ENCODE measurements around the gene SOCS4.
"Not testable (repeated sequence)": the region's sequence is repeated elsewhere in the genome, so short reads cannot be mapped to it uniquely, and the experiment has no call there.

The SOCS4 gene

GRCh38 chr14:55051423-55052268, 24.6 kb downstream of the SOCS4 start, which contains the start of gene MAPK1IP1L:
TSS of gene MAPK1IP1L (plus strand) at chr14:55051647. CDS start at chr14:55061684, 10,037 bp downstream.
- peak within 1 kb of the TSS; percentile 99 for H3K4me3 ChIP-seq (ENCODE audit: low read depth, low read length)

GRCh38 chr14:55052269-55052930, 25.4 kb downstream of the SOCS4 start:
- peak overlapping the region; percentile 99 for H3K4me3 ChIP-seq (ENCODE audit: low read depth, low read length)

- peak overlapping the region; percentile 99 for H3K4me3 ChIP-seq (ENCODE audit: low read depth, low read length)
These were observed 26.0 kb downstream of the SOCS4 start for GRCh38 chr14:55053018-55053417.

- no peak overlapping the region for H3K4me3 ChIP-seq (ENCODE audit: low read depth, low read length)
These were observed 26.5 kb downstream of the SOCS4 start for GRCh38 chr14:55053500-55053899.

- no peak overlapping the region for H3K4me3 ChIP-seq (ENCODE audit: low read depth, low read length)
These were observed 27.1 kb downstream of the SOCS4 start for GRCh38 chr14:55054098-55054497.

GRCh38 chr14:55057919-55058318, 30.9 kb downstream of the SOCS4 start:
- H3K4me3 ChIP-seq (ENCODE audit: low read depth, low read length), result no peak overlapping the region

- H3K4me3 ChIP-seq (ENCODE audit: low read depth, low read length), result no peak overlapping the region
These were observed 32.3 kb downstream of the SOCS4 start for GRCh38 chr14:55059333-55059732.

GRCh38 chr14:55062517-55063351, 35.7 kb downstream of the SOCS4 start:
- H3K4me3 ChIP-seq (ENCODE audit: low read depth, low read length), result no peak overlapping the region

GRCh38 chr14:55064896-55065295, 37.9 kb downstream of the SOCS4 start:
- H3K4me3 ChIP-seq (ENCODE audit: low read depth, low read length), result not testable (repeated sequence)

GRCh38 chr14:55065411-55065810, 38.4 kb downstream of the SOCS4 start:
- no peak overlapping the region for H3K4me3 ChIP-seq (ENCODE audit: low read depth, low read length)

GRCh38 chr14:55066223-55066622, 39.2 kb downstream of the SOCS4 start:
- no peak overlapping the region for H3K4me3 ChIP-seq (ENCODE audit: low read depth, low read length)

- H3K4me3 ChIP-seq (ENCODE audit: low read depth, low read length), result no peak overlapping the region
These were observed 44.0 kb downstream of the SOCS4 start for GRCh38 chr14:55070981-55071411.

GRCh38 chr14:55071870-55072640, 45.0 kb downstream of the SOCS4 start:
- H3K4me3 ChIP-seq (ENCODE audit: low read depth, low read length), result no peak overlapping the region

- no peak overlapping the region for H3K4me3 ChIP-seq (ENCODE audit: low read depth, low read length)
These were observed 46.8 kb downstream of the SOCS4 start for GRCh38 chr14:55073856-55074255.

- no peak overlapping the region for H3K4me3 ChIP-seq (ENCODE audit: low read depth, low read length)
These were observed 47.6 kb downstream of the SOCS4 start for GRCh38 chr14:55074662-55075061.

GRCh38 chr14:55075628-55076175, 48.7 kb downstream of the SOCS4 start:
- H3K4me3 ChIP-seq (ENCODE audit: low read depth, low read length), result no peak overlapping the region

- H3K4me3 ChIP-seq (ENCODE audit: low read depth, low read length), result no peak overlapping the region
These were observed 50.4 kb downstream of the SOCS4 start for GRCh38 chr14:55077170-55078151.

- not testable (repeated sequence) for H3K4me3 ChIP-seq (ENCODE audit: low read depth, low read length)
These were observed 52.9 kb downstream of the SOCS4 start for GRCh38 chr14:55079961-55080360.

Measured in iPS-11a (cell line).